NOMO-1 treated with dmso at 0.1 percent for 144 hours (cell line): ENCODE data around the gene PROM1.

Experiments
- DNase-seq: peaks from one replicate; lab custom pipeline; 2025; ENCODE audit not compliant: unreplicated experiment; lab: John Stamatoyannopoulos, UW

Gene PROM1

GRCh38 chr4:15992167-15992485 is 91.7 kb downstream of the PROM1 start:
- no peak for DNase-seq

DNA sequence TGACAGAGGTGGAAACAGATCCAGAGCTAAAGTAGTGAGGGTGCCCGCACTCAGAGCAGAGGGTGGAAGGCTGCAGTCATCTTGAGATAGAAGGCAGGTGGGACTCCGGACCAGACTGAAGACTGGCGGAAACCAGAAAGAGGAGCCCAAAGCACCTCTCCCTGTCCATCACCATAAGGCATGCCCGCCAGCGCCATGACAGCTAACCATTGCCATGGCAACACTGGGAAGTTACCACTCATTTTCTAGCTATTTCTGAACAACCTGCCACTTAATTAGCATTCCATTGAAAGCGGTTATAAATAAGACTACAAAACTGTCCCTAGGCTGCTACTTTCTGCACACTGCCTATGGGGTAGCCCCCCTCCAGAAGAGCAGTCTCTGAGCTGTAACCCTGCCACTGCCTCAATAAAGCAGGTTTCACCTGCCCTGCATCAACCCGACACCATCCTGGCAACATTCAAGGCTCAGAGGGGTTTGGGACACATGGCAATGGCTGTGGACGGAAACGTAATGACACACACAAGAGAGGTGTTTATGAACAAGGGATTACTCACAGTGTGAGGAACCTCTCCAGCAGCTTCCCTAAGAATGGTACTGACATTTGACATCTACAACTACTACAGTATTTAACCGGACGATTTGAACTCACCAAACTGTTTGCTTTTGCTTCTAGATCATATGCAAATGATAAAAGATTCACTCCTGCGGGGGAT is 93.1 kb downstream of the PROM1 start:
- DNase-seq = no peak

DNA sequence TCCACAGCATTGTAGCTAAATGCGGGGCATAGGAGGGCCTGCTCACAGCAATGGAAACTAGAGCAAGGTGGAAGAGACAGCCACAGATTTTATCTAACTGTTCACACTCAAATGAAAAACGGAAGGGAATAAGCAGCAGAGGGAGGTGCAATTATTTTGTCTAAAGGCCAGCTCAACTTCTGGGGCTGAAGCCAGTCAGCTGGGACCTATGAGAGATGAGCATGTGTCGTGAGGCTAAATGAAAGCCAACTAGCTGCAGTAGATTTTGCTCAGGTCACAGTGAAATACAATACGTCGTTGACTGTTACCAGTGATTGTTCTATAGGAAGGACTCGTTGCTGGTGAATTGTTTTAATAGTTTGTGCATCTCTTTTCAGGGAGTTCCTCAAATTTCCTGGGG is 94.4 kb downstream of the PROM1 start:
- DNase-seq = no peak

GRCh38 chr4:15988222-15988621 is 95.6 kb downstream of the PROM1 start:
- no peak for DNase-seq

DNA sequence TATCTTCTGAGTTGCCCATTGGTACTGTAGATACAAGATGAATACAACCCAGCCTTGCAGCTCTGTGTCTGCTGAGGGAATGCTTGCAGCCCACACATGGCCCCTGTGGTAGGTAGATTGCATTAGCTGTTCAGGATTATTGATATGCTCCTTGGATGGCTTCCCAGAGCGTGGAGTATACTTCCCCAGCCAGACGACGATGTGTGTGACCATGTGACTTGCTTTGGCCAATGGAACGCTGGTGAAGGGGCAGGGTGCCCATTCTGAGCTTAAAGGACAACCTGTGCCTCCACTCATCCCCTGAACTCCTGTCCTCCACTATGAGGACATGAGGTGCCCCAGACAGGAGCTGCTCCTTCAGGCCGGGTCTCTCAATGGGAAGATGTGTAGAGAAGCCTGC is 96.9 kb downstream of the PROM1 start:
- DNase-seq = no peak

DNA sequence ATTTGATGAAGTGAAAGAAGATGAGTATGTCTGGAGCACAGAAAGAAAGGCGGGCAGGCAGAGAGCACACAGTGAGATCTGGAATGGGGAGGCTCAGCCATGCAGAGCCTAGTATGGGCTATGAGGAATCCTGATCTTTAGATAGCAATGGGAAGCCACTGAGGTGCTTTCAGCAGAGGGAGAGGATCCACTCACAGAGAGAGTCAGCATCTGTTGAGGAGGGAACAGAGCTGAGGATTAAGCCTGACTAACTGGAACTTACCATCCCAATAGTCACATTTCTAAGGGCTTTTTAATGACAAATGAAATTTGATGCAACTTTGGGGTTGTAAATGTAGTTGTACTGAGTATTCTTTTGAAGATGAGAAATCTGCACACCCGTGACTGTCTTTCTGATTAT is 100.2 kb downstream of the PROM1 start:
- no peak for DNase-seq

- no peak for DNase-seq
Observed at GRCh38 chr4:15982842-15983524, 100.8 kb downstream of the PROM1 start.

DNA sequence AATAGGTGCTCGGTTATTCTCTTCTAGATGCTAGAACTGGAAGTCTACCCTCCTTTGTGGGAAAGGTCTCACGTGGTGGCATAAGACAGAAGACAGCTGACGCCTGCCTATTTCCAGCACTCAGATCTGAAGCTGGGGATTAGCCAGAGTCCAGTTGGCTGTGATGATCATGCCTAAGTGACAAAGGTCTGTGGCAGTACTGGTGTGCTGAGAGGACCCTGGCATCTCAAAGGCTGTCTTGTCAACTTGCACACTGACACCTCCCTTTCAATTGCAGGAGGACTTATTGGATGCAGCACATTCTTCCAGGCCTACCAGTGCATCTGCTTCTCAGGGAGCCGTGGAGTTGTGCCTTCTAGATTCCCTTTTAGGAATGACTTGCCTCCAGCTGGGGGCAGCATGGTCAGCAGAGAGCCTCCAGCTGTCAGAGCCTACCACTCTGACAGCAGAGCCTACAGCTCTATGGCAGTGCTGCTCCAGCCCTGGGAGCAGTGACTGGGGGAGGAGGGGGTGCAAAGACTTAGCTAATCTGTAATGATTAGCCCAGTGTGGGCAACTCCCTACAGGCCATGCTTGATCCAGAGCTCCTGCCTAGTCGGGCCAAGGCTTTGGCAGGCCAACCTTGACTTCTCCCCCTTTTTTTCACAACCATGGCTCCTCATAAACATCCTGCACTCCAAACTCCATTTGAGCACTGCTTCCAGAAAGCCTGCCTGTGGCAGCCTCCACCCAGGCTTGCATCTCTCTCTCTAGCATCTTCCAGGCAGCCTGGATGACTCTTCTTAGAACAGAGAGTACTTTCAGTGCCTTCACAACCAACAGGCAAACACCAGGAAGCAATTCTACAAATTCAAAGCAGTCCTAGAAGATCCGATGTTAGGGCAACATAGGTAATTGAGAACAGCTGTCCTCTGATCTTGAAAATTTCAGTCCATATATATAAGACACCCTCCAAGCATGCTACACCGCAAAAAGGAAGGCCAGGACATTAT is 107.1 kb downstream of the PROM1 start:
- no peak for DNase-seq

DNA sequence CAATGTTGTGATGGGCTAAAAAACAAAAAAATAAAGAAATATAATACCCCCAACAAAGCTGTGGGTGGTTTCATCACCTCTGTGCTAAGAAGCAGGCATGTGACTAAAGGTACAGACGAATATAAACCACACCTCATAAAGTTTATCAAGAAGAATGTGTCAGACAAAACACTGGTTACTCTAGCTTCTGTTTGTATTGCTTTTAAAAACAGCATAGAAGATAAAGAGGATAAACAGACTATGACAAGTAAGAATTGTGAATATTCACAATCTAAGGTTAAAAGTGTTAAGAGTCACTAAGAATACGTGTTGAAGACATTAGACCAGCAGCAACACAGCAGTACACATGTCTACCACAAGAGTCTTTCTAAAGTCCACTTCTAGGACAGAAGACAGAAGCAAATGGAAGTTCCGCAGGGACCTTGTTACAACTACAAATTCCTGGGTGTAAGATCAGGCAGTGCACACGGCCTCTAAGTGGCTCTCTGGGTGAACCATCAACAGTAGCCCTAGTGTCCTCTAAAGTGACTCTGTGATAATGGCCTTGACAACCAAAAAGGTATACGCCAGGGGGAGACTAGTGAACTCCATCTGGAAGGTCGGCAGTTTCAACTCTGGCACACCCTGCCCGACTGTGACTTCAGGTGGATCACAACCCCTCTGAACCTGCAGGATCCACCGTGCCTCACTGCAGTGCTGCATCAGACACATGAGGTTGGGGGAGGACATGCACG is 112.6 kb downstream of the PROM1 start:
- DNase-seq = no peak

- DNase-seq = no peak
Observed at GRCh38 chr4:15968551-15969300, 115.1 kb downstream of the PROM1 start.

- DNase-seq = no peak
Observed at GRCh38 chr4:15965325-15965724, 118.5 kb downstream of the PROM1 start.

- DNase-seq = no peak
Observed at GRCh38 chr4:15964159-15964558, 119.7 kb downstream of the PROM1 start.

- no peak for DNase-seq
Observed at GRCh38 chr4:15963576-15963975, 120.2 kb downstream of the PROM1 start.

- DNase-seq = no peak
Observed at GRCh38 chr4:15963001-15963451, 120.8 kb downstream of the PROM1 start, which contains the start of gene FGFBP2. TSS of gene FGFBP2 (minus strand) at chr4:15963175. CDS start at chr4:15963129, 46 bp downstream.

GRCh38 chr4:15961781-15962510 is 121.9 kb downstream of the PROM1 start:
- no peak for DNase-seq

DNA sequence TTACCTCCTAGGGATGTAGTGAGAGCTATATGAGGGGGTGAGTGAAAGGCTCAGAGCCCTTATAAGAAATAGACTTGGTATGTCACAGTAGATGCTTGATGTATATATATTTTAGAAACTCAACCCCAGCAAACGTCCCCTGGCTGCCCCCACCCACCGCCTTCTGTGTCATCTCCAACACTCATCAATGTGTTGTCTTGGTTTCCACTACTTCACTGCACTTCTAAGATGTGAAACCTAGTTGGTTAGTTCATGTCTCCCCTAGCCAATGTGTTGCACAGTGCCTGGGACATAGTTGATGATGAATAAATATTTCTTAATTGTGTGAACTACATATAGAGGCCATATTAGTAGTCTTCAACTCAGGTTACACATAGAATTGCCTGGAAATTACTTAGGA is 125.3 kb downstream of the PROM1 start:
- no peak for DNase-seq

DNA sequence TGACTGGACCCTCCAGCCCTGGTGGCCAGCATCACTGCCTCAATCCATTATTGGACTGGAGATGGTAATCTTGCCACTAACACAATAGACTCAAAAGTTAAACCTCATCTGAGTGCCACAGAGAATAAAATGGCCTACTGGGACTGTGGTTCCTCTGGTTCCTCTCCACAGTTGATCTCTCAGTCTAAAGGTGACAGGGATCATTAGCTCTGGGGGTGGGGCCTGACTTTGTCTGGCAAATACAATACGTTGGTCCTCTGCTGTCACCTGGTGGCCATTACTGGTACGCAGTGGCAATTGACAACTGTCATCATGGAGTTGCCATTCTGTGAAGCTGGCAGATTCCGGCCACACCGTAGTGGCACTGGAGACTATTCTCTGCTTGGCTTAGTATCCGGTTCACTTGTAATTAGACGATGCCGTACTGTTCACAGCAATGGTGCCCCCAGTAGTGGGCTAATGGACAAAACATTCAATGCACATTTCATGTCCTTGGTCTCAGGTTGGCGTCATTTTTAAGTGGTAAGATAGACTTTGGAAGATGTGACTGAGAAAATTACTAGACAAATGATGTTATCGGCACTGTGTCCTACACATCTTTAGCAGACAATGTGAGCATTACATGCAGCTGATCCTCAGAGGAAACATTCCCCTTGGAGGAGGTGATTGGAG is 127.5 kb downstream of the PROM1 start:
- peak; percentile 33 for DNase-seq

DNA sequence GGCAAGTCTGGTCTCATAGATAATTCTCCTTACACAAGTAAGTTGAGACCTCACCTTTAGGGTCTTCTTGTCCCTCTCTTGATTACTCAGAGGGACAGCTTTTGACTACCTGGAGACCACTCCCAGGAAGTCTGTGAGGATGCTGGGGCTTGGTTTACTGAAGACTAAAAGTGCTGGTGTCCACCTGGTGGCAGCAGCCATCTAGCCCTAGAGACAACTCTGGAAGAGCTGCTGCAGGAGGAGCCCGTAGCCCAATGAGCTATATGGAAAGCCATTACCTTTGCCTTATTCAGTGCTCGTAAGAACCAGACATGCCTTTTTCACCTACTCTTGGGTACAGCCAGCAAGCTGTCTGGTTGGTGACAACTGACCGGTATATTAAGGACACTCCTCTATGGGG is 128.2 kb downstream of the PROM1 start:
- no peak for DNase-seq

GRCh38 chr4:15953625-15954024 is 130.2 kb downstream of the PROM1 start:
- DNase-seq = no peak
